HG03378 (cell line): ENCODE data around the gene CCDC60.

Experiments used
- ATAC-seq: cut with Tn5 transposase; IDR thresholded peaks from one replicate; pipeline ENCODE4 v1.9.1; 2021; ENCODE audit warnings: mild to moderate bottlenecking, moderate library complexity; ENCODE audit not compliant: unreplicated experiment

CCDC60 gene

DNA sequence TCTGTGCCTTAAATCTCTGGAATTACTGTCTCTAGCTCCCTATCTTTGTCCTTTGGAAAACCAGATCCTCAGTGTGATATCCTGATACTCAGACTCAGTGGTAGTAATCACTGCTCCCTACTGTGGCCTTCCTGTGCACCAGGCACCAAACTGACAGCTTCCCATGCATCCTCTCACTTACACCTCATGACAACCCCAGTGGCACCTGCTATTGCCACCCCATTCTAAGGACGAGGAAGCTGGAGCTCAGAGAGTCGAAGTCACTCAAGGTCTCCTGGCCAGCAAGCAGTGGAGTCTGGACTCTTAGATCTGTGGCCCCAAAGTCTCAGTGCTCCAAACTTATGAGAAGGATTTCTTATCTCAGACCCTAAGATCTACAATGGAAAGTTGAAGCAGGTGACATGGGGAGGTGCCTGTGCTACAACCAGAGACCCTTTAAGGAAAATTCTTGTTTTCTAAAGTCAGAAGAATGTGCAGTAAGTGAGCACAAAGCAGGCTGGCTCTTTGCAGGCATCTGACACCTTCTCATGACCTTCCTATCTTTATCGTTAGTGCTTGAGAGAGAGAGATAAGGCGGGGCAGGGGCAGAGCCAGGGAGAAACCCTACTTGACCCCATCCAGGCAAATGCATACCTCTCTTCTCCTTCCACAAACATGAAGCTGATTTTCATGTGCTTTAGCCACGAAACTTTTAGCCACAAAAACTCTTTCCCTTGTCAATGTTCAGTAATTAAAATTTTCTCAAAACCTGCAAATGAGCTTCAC, 47.1 kb downstream of the CCDC60 start:
- ATAC-seq: no peak

- no peak for ATAC-seq
Measured at GRCh38 chr12:119383206-119383605, 48.7 kb downstream of the CCDC60 start.

- ATAC-seq: no peak
Measured at GRCh38 chr12:119384340-119384739, 49.8 kb downstream of the CCDC60 start.

DNA sequence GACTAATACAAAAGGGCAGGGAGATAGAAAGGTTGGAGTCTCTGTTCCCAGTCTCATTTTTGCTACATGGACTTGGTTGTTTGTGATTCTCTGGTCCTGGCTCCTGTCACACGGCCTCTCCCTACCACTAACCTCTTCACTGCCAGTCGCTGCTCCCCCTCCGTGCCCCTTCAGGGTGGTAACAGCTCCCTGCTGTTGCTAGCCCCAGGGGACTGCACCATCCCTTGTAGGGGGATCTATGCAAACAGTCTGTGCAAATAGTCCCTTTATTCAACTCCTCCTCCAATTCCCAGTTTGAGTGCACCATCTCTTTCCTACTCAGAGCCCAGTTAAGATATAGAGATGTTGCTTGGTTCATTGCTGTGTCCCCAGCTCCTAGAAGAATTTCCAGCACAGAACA, 51.1 kb downstream of the CCDC60 start:
- no peak for ATAC-seq

DNA sequence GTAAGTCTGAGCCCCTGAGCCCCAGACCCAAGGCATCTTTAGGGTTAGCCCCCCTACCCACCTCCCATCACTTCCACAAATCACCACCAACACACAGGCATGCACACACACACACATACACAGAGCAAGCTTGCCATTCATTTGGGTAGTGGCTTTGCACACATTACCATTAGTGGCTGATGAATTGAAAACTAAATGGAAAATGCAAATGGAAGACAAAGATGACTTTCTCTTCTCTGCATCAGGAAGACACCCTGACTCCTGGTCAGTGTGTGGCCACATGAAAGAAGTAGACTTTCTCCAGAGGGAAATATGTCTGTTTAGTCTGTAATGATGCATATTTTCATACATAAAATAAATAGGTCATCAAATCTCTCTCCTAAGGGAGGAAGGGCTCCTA, 55.2 kb downstream of the CCDC60 start:
- no peak for ATAC-seq

DNA sequence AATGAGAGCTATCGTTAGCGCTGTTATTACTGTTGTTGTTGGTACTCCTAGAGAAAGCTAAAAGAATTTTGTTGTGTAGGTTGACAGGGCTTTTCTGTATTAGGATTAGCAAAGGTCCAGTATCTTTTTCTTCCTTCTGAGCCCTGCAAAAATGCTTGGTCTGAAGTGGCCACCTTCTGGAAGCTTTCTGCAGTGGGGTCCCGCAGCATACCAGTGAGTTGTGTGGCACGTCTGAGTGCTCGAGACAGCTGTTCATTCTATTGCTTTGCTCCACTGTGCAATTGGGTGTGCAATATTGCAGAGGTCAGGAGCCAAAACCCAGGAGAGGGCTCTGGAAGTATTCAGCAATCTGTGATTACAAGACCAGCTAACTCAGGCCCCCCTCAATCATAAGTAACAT, 57.1 kb downstream of the CCDC60 start:
- no peak for ATAC-seq

DNA sequence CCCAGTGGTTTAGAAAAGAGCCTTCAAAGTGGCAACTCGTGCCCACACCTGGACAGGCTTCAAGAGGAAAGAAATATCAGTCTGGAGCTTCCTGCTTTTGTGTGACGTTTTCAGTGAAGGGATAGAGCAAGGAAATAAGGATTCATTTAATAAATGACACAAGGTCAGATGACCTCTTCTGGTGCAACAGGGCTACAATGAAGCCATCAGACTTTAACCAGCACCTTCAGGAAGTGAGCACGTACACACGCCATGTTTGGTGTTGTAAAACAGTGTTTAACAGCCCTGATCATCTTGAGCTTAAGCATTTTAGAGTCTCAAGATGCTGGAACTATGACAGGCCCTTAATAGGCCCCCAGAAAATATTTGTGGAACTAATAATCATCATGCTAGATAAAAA, 59.1 kb downstream of the CCDC60 start:
- no peak for ATAC-seq

DNA sequence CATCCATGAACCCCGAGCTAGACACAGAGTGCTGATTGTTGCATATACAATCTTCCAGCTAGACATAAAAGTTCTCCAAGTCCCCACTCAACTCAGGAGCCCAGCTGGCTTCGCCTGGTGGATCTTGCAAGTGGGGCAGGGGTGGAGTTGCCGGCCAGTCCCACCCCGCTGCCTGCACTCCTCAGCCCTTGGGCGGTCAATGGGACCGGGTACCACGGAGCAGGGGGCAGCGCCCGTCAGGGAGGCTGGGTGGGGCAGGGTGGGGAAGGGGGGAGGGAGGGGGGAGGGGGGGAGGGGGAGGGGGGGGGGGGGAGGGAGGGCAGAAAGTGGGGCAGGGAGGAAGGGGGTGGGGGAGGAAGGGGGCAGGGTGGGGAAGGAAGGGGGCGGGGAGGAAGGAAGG, 63.0 kb downstream of the CCDC60 start:
- ATAC-seq: no peak

DNA sequence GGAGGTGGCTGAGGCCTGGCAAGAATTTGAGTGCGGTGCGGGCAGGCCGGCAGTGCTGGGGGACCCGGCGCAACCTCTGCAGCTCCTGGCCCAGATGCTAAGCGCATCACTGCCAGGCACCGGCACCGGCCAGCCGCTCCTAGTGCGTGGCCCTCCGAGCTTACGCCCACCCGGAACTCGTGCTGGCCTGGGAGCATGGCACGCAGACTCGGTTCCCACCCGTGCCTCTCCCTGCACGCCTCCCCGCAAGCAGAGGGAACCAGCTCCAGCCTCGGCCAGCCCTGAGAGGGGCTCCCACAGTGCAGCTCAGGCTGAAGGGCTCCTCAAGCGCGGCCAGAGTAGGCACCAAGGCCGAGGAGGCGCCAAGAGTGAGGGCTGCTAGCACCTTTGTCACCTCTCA, 63.7 kb downstream of the CCDC60 start:
- ATAC-seq: no peak

- no peak for ATAC-seq
Measured at GRCh38 chr12:119399301-119399700, 64.8 kb downstream of the CCDC60 start.

- no peak for ATAC-seq
Measured at GRCh38 chr12:119406308-119406707, 71.8 kb downstream of the CCDC60 start.

- ATAC-seq: no peak
Measured at GRCh38 chr12:119406811-119407210, 72.3 kb downstream of the CCDC60 start.

DNA sequence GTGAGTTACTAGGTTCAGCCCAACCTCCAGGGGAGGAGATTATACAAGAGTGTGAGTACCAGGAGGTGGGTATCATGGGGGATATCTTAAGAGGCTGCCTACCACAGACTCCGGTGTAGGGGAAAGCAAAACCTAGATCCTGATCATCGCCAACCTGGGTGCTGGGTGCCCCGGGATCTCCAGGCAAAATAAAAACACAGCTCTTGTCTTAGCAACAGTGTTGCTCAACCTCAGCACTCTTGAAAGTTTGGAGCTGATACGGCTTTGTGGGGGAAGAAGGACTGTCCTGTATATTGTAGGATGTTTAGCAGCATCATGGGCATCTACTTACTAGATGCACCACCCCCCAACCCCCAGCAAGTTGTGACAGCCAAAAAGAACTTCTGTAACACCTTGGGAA, 74.5 kb downstream of the CCDC60 start:
- ATAC-seq: no peak

DNA sequence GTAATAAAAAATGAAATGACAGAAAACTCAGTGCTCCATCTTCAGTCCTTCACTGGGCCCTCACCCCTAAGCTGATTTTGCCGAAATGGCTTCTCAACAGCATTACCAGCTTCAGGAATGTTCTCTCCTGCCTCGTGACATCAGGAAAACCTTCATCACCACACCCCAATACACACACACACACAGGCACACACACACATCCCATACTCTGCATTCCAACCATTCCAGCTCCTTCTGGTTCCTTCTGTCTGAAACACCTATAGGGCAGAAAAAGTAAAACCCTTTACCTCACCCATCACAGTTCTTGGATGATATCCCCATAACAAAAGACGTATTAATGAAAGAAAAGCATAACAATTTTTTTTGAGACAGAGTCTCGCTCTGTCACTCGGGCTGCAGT, 75.9 kb downstream of the CCDC60 start:
- no peak for ATAC-seq

DNA sequence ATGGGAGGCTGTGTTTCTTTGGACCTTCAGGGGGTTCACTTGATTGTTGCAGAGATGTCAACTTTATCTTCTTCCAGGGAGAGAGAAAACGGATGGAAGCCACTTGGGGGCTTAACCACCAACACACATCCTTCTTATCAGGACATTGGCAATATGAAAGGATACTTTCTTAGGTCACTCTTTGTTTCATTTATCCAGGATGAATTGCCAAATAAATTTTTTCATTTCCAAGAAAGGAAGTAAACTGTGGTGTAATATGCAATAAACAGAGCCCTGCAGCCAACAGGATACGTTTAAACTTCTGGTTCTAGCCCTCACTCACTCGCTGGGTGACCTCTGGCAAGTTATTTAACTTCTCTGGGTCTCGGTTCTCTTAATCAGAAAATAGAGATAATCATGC, 77.8 kb downstream of the CCDC60 start:
- no peak for ATAC-seq

DNA sequence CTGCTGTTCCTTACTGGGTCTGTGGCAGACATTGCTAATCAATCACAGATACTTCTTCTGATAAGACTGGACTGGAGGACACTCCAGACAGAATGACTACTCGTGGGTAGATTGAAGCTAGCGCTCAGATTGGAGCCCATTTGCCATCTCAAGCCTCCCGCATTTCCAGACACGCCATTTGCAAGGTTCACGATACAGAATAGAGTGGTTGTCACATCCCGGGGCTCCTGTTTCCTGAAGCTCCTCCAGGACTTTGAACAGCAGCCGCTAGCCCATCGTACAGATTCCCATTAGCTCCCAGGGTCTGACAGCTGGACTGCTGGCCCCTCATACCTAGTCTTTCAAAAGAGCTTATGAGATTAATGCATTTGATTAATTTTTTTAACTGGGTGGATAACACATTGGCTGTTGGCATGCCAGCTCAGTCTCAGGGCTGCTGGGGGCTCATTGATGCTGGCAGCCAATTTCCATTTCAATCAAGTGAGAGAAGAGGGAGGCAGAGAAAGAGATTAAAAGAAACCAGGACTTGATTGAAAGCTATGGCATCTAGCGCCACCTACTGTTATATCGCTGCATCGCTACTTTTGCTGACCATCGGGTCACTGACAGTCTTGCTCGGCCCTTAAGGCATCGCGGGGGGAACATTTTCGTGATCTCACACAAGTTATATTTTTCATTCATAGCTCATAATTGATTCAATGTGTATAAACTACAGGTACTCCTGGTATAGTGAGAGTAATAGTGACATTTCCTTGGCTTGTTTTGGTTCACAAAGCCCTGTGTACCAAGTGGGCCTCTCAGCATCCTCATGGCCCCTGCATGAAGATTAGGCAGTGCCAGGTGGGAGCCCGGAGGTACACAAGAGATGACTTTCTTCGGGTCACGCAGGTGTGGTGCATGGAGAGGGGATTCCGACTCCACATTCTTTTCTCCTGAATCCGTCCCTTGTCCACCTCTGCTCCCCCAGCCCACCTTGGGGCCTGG, 78.6 kb downstream of the CCDC60 start:
- no peak for ATAC-seq

- ATAC-seq: no peak
Measured at GRCh38 chr12:119415714-119416113, 81.2 kb downstream of the CCDC60 start.

DNA sequence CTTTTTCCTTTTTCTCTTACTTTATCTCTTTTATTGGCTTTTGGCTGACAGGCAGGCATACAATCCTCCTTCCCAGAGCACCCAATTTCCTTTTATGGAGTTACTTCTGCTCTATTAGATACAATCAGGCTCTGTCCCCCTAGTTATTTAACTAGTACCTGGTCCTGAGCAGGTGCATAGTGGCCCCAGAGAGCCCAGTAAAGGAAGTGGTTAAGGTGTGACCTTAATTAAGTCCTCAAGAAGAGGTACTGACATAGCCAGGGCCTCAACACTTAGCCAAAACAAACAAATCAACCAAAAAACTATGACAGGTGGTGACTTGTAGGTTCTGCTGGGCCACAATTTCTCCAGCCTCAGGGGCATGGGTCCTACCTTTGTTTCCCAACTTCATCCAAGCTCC, 82.9 kb downstream of the CCDC60 start:
- ATAC-seq: no peak

DNA sequence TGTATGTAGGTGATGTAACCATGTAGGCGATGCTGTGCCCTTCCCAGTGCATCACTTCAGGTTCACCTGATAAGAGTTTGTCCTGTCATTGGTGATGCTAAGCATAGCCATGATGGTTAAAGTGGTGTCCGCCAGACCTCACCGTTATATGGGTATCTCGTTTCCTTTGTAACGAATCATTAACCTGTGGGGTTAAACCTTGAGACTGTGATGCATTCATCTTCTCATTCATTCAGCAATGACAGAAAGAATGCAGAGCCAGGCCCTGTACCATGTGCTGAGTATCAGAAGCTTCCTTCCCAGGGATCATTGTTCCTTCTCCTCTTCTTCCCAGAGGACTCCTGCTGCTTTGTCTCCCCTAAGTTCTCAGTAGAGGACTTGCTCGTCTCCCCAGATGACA, 84.9 kb downstream of the CCDC60 start:
- ATAC-seq: no peak

GRCh38 chr12:119423285-119423684, 88.8 kb downstream of the CCDC60 start:
- no peak for ATAC-seq

GRCh38 chr12:119425623-119426022, 91.1 kb downstream of the CCDC60 start:
- no peak for ATAC-seq

GRCh38 chr12:119431151-119431550, 96.6 kb downstream of the CCDC60 start:
- ATAC-seq: no peak
